Urothelium cell line (cell line): ENCODE measurements around the gene RB1.

ENCODE experiments used
- DNase-seq: peaks from one replicate; pipeline ENCODE4 v3.0.0; 2011; ENCODE audit warnings: low spot score, mixed read lengths
- FAIRE-seq: peaks from 2 replicates; lab custom pipeline; 2011; peaks lifted over from hg19 to GRCh38; lab: Jason Lieb, UNC

The RB1 gene

DNA sequence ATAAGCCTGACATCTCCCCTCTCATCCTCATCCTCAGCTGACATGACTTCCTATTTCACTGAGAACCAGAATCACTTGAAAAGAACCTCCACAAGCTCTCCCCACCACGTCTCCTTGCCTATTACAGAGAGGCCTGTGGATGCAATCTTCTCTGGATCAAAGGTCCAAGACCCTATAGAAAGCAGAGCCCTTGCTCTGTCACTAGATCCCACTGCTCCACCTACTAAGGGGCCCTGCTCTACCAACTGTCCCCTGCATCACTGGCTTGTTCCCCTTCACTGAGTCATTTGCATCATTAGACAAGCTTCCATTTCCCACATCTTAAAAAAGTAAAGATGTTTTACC is 188.5 kb downstream of the RB1 start:
- DNase-seq (no peak), FAIRE-seq (no peak)

DNA sequence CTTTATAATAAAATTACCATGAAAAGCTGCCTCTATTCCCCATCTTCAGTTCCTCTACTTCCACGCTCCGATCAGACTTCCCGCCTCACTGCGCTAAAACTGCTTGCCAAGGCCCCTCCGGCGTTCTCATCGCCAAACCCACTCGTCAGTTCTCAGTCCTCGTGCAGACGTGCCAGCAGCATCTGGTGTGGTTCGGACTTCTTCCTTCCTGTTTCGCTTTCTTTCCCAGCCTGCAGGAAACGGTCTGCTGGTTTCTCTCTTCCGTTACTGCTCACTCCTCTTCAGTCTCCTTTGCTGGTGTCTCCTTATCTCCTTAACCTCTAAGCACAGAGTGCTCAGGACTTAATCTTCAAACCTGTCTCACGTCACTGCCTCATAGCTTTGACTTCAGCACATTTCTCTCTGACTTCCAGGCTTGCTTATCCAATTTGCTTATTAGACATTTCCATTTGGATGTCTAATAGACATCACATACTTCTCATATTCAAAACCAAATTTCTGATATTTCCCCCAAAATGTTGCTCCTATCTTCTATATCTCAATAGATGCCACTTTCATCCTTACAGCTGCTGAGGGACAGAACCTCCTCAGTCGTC is 189.0 kb downstream of the RB1 start:
- no peak for FAIRE-seq
- DNase-seq: no peak

DNA sequence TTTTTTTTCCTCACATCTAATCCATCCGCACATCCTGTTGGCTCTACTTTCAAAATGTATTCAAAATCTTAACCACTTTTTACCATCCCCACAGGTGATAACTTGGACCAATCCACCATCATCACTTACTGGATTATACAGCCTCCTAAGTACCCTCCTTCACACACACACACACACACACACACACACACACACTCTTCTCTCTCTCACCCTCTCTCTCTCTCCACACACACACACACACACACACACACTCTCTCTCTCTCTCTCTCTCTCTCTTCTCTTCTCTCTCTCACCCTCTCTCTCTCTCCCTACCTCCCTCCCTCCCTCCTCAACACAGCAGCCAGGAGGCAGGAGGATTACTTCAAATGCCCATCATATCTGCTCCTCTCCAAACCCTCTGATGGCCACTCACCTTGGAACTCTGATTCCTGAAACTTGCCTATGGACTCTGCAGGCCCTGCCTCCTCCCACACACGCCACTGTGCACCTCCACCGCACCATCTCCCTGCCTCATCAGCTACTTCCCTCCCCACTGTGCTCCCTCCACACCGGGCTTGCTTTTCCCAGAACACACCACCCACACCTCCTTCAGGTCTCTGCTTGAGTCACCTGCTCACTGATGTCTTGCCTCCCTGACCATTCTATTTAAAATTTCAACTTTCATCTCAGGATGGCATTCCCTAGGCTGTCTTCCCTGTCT is 189.7 kb downstream of the RB1 start:
- FAIRE-seq (no peak), DNase-seq (no peak)

DNA sequence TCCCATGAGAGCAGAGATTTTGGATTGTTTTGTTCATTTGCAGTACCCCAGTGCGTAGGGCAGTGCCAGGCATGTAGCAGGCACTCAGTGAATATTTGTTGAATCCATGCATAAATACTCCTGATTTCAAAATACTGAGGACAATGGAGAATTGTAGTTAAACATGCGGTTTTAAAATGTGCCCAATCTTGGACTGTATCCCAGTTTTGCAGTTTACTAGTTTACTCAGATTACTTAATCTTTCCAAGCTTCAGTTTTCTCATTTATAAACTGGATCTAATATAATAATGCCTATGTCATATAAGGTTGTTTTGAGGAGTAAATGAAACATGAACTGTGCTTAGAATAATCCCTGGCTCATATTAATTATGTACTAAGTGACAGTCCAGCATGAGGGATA is 190.3 kb downstream of the RB1 start:
- FAIRE-seq (no peak), DNase-seq (peak; percentile 11)

DNA sequence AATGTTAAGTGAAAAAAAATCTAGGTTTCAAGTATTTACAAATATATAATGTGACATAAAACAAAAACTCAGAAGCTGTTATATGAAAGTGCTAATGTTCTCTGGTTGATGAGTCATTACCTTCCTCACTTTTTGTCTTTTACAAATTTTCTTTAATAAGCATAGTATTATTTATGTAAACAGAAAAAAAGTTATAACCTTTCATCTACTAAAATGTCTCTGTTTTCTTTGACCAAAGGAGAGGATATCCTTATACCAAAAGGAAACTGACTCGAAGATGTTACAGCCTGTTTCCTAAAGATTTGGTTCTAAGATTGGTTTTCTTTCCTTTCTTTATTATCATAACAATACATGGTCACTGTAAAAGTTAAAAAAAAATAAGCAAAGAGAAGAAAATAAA is 191.3 kb downstream of the RB1 start:
- no peak for DNase-seq
- no peak for FAIRE-seq

DNA sequence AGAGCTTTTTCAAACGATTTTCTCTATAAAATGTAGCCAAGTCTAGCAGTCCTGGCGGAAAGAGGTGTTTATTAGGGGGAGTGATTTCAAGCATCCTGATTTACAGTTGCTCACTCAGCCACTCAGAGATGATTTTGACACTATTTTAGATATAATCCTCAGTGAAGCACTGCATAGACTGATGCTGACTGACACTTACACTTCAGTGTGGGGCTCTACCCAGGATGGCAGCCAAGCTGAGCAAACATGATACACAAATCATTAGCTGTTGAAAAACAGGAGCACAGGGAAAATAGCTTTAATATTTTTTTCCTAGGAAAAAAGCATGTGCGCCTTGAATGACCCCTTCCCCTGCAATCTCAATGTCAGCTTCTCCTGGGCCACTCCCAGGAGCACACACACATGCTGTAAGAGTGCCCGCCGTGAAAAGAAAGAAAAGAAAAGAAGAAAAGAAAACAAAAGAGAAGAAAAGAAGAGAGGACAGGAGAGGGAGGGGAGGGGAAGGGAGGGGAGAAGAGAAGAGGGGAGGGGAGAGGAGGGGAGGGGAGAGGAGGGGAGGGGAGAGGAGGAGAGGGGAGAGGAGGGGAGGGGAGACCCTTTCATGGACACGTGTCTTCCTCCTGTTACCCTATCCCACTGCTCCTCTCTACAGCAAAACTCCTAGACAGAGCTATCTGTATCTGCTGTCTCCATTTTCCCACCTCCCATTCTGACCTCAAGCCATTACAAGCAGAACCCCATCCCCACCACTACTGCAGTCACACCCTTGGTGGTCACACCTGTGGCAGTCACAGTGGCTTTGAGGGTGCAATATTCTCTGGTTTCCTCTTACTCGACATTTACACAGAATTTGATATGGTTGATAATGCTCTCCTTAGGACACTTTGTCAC is 193.0 kb downstream of the RB1 start:
- FAIRE-seq (no peak), DNase-seq (no peak)

DNA sequence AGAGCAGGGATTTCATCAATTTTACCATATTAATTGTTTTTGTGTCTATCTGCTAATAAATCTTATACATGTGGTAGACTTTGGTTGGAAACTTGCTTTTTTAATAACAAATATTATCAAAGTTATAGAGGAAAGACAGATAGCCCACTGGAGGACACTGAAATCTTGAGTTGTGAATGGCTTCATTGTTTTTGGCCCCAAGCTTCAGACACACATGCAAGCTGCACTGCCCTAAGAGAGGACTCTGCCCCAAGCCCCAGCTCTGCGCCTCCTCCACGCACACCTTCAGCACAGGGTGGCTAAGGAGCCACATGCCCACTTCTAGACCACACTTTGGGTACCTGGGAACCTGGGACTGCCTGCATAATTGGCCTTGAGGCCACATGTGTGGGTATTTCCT is 194.1 kb downstream of the RB1 start:
- FAIRE-seq: no peak

DNA sequence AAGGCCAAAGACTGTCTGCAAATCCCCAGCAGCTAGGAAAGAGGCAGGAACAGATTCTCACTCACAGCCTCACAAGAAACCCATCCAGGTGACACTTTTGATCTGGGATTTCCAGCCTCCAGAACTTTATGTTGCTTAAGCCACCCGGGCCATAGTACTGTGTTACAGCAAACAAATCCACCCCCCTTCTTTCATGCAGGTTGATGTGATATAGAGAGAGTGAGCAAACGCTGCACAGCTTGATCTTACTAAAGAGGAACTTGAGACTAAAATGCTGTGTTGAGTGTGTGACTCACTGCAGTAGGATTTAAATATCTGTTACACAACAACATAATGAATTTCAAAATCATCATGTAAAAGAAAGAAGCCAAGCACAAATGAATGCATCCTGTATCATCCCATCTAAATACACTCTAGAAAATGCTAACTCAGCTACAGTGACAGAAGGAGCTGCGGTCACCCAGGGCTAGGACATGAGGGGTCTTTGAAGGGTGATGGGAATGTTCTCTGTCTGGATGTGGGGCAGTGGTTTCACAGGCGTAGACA is 197.2 kb downstream of the RB1 start:
- DNase-seq (no peak), FAIRE-seq (no peak)

More for the DNA sequence above, 194.1 kb downstream of the RB1 start:
- no peak for DNase-seq

DNA sequence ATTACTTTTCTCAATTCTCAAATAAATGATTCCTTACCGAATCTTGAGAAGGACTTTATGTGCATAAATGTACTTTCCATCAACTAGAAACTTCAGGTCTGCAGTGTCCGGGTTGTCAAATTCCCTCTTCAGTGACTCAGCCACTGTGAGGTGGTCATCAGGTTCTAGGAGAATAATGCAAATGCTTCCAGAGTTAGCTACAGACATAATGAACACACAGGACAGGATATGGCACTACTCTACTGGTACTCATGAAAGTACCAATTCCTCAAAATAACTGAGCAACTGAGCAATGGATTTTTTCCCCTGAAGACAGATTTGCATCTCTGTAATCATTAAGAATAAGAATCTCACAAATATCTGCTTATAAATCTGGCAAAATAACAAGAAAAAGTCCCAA is 198.2 kb downstream of the RB1 start:
- FAIRE-seq (no peak), DNase-seq (no peak)

DNA sequence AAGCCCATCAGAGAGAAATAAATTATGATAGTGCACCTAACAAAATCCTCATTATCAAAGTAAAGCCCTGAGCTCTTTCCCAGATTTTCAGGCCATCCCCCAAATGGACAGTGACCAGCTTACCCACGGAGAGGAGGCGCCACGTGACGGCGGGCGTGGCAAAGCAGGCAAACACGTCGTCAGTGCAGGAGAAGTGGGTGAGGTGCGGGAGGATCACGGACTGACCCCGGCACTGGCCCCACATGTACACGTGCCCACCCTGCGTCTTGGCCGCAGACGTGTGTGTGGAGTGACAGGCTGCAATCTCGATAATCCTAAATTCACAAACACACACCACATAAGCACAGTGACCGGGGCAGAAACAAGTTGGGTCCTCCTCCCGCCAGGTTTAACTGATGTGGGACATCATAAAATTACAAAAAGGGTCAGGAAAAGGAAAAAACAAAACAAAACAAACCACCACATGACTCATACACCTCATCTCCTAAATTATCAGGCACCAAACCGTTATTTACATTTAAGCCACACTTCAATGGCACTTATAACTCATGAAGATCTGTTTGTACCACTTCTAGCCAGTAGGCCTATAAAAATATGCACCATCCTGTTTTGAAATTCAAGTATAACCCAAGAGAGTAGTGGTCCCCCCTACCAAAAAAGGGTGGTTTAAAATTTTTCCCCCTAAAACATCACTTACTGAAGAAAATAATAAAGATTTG is 199.2 kb downstream of the RB1 start:
- FAIRE-seq: no peak
- DNase-seq: no peak

DNA sequence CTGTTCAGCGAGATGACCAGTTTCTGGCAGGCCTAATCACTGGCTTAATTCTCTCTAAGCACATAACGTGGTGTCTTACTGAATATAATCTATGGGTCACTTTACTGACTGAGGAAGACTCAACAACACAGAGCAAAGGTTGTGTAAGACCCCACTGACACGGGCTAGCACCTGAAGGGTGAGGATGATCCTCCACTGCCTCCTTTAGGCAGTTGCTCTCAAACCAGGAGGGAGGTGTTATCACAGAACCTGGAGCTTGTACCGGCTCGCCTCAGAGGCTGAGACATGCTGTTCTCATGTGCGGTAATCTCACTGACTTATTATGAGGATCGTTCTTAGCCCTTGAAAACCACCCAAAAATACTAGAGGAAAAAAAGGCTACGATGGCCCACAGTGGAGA is 201.1 kb downstream of the RB1 start:
- FAIRE-seq (no peak), DNase-seq (no peak)

DNA sequence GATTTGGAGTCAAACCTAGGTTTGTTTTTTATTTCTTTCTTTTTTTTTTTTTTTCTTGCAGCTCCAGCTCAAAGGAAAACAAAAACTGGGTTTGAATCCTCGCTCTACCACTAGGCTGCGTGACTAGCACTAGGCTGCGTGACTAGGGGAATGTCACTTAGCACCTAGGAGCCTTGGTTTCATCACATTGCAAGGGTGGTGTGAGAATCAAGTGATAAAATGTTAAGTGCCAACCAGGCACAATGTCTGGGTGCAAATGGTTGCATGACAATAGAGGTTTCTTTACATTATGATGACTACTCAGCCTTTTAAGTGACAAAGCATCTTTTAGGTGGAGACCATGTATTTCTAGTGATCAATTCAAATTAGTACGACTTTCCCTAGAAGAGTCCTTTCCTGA is 201.5 kb downstream of the RB1 start:
- DNase-seq (no peak), FAIRE-seq (no peak)

DNA sequence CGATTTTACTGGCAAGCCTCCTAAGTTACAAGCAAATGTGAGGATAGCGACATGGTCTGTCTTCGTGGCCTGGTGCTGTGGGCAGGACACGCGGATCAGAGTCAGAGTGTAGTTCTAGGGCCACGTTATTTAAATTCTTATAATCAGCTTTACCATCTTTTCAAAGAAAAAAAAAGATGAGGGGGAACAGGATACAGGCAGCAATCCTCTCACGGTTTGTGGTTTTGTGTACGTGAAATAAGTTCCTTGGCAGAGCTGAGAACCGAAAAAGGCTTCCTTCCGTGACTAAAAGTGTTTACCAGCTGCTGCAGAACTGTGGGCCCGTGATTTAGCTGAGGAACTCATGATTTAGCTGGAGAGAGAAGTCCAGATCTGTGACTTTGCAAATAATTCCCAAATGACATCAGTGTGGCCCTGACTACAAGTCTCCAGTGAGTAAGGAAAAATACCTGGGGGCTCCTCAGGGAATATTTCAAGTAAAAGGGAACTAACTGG is 202.1 kb downstream of the RB1 start:
- FAIRE-seq (no peak), DNase-seq (no peak)

DNA sequence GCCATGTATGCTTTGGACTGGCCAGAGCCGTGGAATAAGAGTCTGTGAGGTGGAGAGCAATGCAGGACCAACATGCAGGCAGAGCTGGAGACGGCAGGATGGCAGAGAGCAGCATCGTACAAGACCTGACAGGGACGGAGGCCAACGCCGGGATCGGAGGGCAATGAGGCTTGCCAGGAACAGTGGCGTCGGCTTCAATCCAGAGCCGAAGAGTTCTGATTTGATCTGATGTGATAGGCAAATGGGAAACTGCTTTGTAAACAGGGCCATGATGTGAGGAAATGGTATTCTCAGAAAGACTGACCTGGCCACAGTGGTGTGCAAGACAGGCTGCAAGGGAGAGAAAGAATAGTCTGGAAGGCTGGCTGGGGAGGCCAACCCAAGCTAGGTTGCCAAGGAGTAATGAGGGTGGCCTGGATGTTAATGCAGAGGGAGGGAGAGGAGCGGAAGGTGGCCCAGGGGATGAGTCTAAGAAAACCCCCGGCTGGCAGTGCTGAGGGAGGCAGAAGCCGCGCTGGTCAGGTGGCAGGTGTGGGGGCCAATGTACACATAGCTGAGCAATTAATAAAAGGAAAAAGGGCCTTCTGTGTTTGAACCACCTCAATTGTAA is 202.6 kb downstream of the RB1 start:
- FAIRE-seq: no peak

DNA sequence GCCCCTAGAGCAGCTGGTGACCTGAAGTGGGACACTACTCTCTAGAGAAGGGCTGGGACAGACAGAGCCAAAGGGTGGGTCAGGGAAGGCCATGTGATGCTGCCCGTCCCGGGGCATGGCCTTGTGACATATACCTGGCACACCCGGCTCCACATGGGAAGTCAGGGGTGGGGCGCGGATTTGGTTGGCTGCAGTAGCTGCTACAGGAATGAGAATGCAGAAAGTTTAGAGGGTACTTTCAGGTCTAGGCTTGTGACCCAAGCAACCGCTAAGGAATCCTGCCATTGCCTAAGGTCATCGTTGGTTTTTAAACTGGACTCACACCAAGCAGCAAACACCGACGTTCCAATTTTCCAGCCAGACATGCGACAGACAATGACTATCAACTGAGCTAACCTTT is 203.5 kb downstream of the RB1 start:
- DNase-seq: no peak
- no peak for FAIRE-seq

More for the DNA sequence above, 202.6 kb downstream of the RB1 start:
- DNase-seq: no peak

DNA sequence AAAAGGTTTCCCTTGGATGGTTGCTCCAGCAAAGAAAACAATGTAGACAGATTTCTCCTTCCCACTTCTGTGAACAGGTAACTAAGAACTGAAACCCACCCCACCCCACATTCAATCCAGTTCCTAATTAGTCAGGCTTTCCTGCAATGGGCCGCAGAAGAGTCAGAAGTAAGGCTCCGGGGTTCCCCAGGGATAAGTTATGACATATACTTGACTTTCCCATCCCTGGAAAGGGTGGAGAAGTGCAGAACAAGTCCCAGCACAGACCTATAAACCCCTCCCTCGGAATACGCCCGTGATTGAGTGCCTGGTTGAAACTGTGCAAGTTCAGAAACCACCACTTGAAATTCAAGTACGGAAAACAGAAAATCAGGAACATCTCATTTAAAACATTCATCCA is 204.5 kb downstream of the RB1 start:
- no peak for FAIRE-seq

DNA sequence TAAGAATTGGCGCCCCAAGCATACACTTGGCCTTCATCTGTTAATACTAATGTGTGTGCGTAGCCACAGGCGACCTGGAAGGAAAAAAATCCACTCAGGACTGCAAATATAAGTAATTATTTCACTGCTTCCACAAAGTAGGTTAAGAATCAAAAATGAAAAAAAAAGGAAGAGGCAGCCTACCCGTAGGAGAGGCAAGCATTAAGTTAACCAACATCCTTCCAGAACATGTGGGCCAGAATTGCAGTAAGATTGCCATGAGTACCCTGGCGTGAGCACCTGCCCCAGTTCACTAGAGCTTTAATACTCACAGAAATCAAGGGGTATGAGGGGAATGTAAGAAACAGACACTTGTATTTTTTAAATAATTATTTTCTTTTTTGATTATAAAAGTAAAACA is 207.1 kb downstream of the RB1 start:
- DNase-seq (no peak), FAIRE-seq (no peak)

More for the DNA sequence above, 204.5 kb downstream of the RB1 start:
- DNase-seq: no peak

DNA sequence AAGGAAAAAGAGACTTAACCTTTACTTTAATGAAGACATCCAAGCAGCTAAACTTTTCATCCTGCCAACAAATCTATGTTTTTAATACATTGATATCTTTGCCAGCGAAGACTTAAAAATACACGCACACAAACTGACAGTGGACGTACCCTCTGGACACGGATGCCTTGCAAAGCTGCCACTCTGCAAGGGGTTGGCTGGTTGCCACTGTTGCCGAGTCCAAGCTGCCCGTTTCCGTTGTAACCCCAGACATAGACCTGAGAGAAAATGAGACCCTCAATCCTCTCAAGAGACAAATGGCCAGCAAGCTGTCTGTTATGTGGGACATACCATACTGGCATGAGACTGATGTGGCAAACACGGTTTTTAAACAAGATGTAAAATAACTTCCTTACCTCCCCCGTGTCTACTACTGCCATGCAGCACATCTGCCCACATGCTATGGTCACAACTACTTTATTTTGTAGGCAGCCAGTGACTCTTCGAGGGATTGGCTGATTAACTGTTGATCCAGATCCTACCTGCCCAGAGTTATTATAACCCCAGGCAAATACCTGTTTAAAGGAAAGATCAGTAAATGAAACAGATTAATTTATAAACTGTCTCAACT is 208.2 kb downstream of the RB1 start:
- FAIRE-seq (no peak), DNase-seq (no peak)

DNA sequence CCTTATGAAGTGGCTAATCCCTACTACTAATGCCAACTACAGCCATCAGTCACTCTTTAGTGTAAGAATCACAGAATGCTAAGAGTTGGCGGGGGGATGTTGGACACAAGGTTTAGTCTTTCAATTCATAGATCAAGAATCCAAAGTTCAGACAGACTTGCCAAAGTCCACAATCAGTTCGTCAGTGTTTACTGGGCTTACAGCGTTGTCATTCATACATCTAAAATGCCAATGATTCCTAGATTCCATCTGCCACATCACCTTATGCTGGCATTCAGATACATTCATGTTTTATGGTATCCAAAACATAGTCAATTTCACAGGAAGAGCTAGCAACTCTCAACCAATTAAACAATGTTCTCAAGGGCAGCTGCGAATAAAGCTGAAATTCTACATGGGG is 211.2 kb downstream of the RB1 start:
- FAIRE-seq (no peak), DNase-seq (no peak)

DNA sequence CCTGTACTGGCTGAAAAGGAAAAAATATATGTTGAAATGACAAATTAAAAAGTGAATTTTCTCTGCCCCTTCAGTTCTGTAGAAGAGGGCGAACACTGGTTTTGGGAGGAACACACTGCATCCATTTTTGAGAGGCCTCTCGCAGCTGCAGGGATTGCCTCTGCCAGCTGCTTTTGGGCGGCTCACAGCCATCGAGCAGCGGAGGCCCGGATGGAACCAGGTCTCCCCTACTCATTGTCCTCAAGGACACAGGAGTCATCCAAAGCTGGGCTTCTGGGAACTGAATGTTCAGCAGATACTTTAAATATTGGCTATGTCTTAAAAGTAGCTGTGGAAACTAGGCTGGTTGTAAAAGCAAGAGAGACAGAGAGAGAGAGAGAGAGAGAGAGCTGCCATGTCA is 212.2 kb downstream of the RB1 start:
- FAIRE-seq (no peak), DNase-seq (no peak)
